Omental fat pad (tissue), 4 donors: ENCODE measurements around the gene UBE2O. TPM values are rescaled to one million over a fixed set of nuclear protein-coding genes. Genes with fewer than 3 reads are reported as not detected.

Experiments
- ATAC-seq: fragments of 150-250 bp; one replicate; pipeline ENCODE4 v1.9.1; 2016; ENCODE audit warnings: mild to moderate bottlenecking, moderate library complexity; ENCODE audit not compliant: low FRiP score
- DNase-seq: peaks from one replicate; pipeline ENCODE4 v3.0.0-alpha.2; 2019; ENCODE audit warnings: low spot score
- total RNA-seq, 4 donors: library from RNA; depleted of rRNA; stranded (reverse); fragments of >200 nt; gene quantifications; one replicate each; pipeline ENCODE4 v1.1.0, GENCODE V29; 2016
- TF ChIP-seq, protein P1 (sequence below), 3 donors: fragments of 450-650 bp; IDR thresholded peaks; one replicate each; pipeline ENCODE4 v1.5.1; 2016 to 2017; ENCODE audit warnings: antibody characterized with exemption in 3 of 3, mild to moderate bottlenecking in 3 of 3, moderate library complexity in 2 of 3

UBE2O gene
- total RNA-seq, 4 donors from 2014 or later = 12.5 to 27.5 (median 20.0) TPM

DNA sequence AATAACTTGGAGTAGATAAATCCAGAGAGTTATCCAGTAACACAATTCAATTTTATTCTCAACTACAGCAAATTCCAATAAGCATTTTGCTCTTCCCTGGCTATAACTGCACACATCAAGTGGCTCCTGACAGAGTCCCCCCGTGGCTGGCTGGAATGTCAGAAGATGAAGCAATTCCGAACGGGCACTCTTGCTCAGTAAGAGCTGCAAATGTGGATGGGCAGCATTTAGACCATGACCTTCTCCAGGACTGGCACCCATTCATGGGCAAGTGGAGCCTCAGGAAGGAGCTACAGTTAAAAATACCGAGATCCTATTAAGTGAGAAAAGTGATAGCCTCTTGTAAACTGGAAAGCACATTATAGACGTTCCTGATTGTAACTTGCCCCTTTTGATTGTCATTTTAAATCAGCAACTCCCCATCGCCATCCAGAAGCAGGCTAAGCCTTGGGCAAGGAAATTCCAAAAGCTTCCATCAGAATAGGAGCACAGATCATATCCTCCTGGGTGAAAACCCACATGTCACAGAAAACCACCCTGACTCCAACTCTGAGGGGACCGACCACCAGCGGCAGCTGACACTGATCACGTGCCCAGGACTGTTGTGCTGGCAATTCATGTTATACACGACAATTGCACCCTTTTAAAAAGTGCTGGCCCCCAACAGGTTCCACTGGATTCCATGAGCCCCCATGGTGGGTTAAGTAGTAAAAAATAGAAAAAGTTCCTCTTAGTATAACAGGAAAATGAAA lies 7.1 kb downstream of the UBE2O start:
- ATAC-seq (no peak), DNase-seq (no peak)
- TF ChIP-seq, protein P1, sequence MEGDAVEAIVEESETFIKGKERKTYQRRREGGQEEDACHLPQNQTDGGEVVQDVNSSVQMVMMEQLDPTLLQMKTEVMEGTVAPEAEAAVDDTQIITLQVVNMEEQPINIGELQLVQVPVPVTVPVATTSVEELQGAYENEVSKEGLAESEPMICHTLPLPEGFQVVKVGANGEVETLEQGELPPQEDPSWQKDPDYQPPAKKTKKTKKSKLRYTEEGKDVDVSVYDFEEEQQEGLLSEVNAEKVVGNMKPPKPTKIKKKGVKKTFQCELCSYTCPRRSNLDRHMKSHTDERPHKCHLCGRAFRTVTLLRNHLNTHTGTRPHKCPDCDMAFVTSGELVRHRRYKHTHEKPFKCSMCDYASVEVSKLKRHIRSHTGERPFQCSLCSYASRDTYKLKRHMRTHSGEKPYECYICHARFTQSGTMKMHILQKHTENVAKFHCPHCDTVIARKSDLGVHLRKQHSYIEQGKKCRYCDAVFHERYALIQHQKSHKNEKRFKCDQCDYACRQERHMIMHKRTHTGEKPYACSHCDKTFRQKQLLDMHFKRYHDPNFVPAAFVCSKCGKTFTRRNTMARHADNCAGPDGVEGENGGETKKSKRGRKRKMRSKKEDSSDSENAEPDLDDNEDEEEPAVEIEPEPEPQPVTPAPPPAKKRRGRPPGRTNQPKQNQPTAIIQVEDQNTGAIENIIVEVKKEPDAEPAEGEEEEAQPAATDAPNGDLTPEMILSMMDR (IDR thresholded peaks at IDR 0.05) = no peak

- no peak for ATAC-seq
- TF ChIP-seq, protein P1 (IDR thresholded peaks at IDR 0.05) = no peak
- DNase-seq = no peak
These were observed 8.2 kb downstream of the UBE2O start for GRCh38 chr17:76444518-76445311.

GRCh38 chr17:76442341-76443338 lies 10.3 kb downstream of the UBE2O start:
- TF ChIP-seq, protein P1 (IDR thresholded peaks at IDR 0.05) = no peak
- ATAC-seq (no peak), DNase-seq (no peak)

GRCh38 chr17:76441686-76442340 lies 11.1 kb downstream of the UBE2O start:
- ATAC-seq (no peak), DNase-seq (no peak)
- TF ChIP-seq, protein P1 (IDR thresholded peaks at IDR 0.05) = no peak

DNA sequence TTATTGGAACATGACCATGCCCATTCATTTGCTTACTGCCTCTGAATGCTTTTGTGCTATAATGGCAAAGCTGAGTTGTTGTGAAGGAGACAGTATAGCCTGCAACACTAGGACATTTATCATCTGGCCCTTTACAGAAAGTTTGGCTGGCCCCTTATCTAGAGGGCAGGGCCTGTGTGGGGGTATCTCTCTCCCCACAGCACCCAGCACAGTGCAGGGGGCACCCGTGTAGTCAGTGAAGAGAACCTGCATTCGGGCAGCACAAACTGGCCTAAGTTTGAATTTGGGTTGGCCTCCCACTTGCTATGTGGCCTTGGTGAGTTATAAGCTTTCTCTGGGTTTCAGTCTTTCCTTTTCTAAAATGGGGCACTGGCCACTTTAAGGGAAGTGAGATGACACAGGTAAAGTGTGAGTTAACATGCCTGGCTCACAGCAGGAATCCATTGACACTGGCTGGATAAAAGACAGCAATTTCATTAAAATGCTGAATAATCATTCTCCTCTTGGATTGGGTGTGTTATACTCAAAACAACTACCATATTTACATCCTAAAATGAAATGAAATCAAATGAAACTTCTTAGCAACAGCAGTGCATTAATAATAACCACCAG lies 12.1 kb downstream of the UBE2O start:
- DNase-seq (no peak), ATAC-seq (no peak)
- TF ChIP-seq, protein P1 (IDR thresholded peaks at IDR 0.05) = no peak
